ENCODE data around the gene NOMO2. TPM values are rescaled to one million over a fixed set of nuclear protein-coding genes. Genes with fewer than 3 reads are reported as not detected.
"Not testable (repeated sequence)": the region's sequence is repeated elsewhere in the genome, so short reads cannot be mapped to it uniquely, and the experiment has no call there.

The NOMO2 gene
- total RNA-seq, 1 donor from 2014 or later, result 40.3 TPM

GRCh38 chr16:18535519-18536168 lies 26.3 kb downstream of the NOMO2 start:
- H3K27me3 Mint-ChIP-seq; POLR2A ChIA-PET; H3K4me3 Mint-ChIP-seq; H3K27ac Mint-ChIP-seq; H3K4me1 Mint-ChIP-seq; H3K9me3 Mint-ChIP-seq; DNase-seq; CTCF ChIA-PET; ATAC-seq (ENCODE audit: low read depth); intact Hi-C loops (cut with micrococcal nuclease): not testable (repeated sequence)
- H3K36me3 Mint-ChIP-seq (ENCODE audit: low read depth), result peaks cover 19% of the 10 kb centered on the region

- H3K27me3 Mint-ChIP-seq; POLR2A ChIA-PET; H3K4me3 Mint-ChIP-seq; CTCF ChIA-PET; H3K27ac Mint-ChIP-seq; intact Hi-C loops (cut with micrococcal nuclease); H3K9me3 Mint-ChIP-seq; H3K4me1 Mint-ChIP-seq; DNase-seq; ATAC-seq (ENCODE audit: low read depth): not testable (repeated sequence)
- H3K36me3 Mint-ChIP-seq (ENCODE audit: low read depth), result peaks cover 15% of the 10 kb centered on the region
Observed at GRCh38 chr16:18534308-18534707, 27.6 kb downstream of the NOMO2 start.

GRCh38 chr16:18531323-18531722 lies 30.6 kb downstream of the NOMO2 start:
- POLR2A ChIA-PET; H3K27me3 Mint-ChIP-seq; H3K27ac Mint-ChIP-seq; H3K4me3 Mint-ChIP-seq; H3K4me1 Mint-ChIP-seq; intact Hi-C loops (cut with micrococcal nuclease); CTCF ChIA-PET; DNase-seq; H3K9me3 Mint-ChIP-seq; ATAC-seq (ENCODE audit: low read depth): not testable (repeated sequence)
- H3K36me3 Mint-ChIP-seq (ENCODE audit: low read depth), result peaks cover 19% of the 10 kb centered on the region

GRCh38 chr16:18530329-18530728 lies 31.6 kb downstream of the NOMO2 start:
- H3K4me1 Mint-ChIP-seq; H3K27ac Mint-ChIP-seq; POLR2A ChIA-PET; H3K9me3 Mint-ChIP-seq; intact Hi-C loops (cut with micrococcal nuclease); ATAC-seq (ENCODE audit: low read depth); H3K4me3 Mint-ChIP-seq; CTCF ChIA-PET; H3K27me3 Mint-ChIP-seq; DNase-seq: not testable (repeated sequence)
- H3K36me3 Mint-ChIP-seq (ENCODE audit: low read depth), result peaks cover 16% of the 10 kb centered on the region

GRCh38 chr16:18526547-18526946 lies 35.4 kb downstream of the NOMO2 start:
- ATAC-seq (ENCODE audit: low read depth); H3K4me1 Mint-ChIP-seq; H3K27ac Mint-ChIP-seq; DNase-seq; CTCF ChIA-PET; H3K9me3 Mint-ChIP-seq; H3K4me3 Mint-ChIP-seq; H3K27me3 Mint-ChIP-seq; intact Hi-C loops (cut with micrococcal nuclease); POLR2A ChIA-PET: not testable (repeated sequence)
- peaks cover 11% of the 10 kb centered on the region for H3K36me3 Mint-ChIP-seq (ENCODE audit: low read depth)

GRCh38 chr16:18525882-18526482 lies 35.9 kb downstream of the NOMO2 start:
- peaks cover 11% of the 10 kb centered on the region for H3K36me3 Mint-ChIP-seq (ENCODE audit: low read depth)
- CTCF ChIA-PET, result not testable (repeated sequence)

GRCh38 chr16:18522637-18523036 lies 39.3 kb downstream of the NOMO2 start:
- intact Hi-C loops (cut with micrococcal nuclease); H3K27me3 Mint-ChIP-seq; H3K4me3 Mint-ChIP-seq; ATAC-seq (ENCODE audit: low read depth); H3K36me3 Mint-ChIP-seq (ENCODE audit: low read depth); H3K9me3 Mint-ChIP-seq; POLR2A ChIA-PET; H3K27ac Mint-ChIP-seq; H3K4me1 Mint-ChIP-seq; DNase-seq; CTCF ChIA-PET: not testable (repeated sequence)

More at GRCh38 chr16:18525882-18526482, 35.9 kb downstream of the NOMO2 start:
- H3K27me3 Mint-ChIP-seq; H3K9me3 Mint-ChIP-seq; DNase-seq; ATAC-seq (ENCODE audit: low read depth); intact Hi-C loops (cut with micrococcal nuclease); H3K4me3 Mint-ChIP-seq; POLR2A ChIA-PET; H3K4me1 Mint-ChIP-seq; H3K27ac Mint-ChIP-seq: not testable (repeated sequence)

GRCh38 chr16:18521445-18522181 lies 40.3 kb downstream of the NOMO2 start:
- CTCF ChIA-PET; H3K9me3 Mint-ChIP-seq; H3K4me1 Mint-ChIP-seq; intact Hi-C loops (cut with micrococcal nuclease); ATAC-seq (ENCODE audit: low read depth); H3K27me3 Mint-ChIP-seq; H3K27ac Mint-ChIP-seq; H3K4me3 Mint-ChIP-seq; DNase-seq; POLR2A ChIA-PET; H3K36me3 Mint-ChIP-seq (ENCODE audit: low read depth): not testable (repeated sequence)

- H3K4me1 Mint-ChIP-seq; POLR2A ChIA-PET; H3K36me3 Mint-ChIP-seq (ENCODE audit: low read depth); H3K27ac Mint-ChIP-seq; H3K9me3 Mint-ChIP-seq; DNase-seq; ATAC-seq (ENCODE audit: low read depth); intact Hi-C loops (cut with micrococcal nuclease); CTCF ChIA-PET; H3K4me3 Mint-ChIP-seq; H3K27me3 Mint-ChIP-seq: not testable (repeated sequence)
Observed at GRCh38 chr16:18518536-18519283, 43.2 kb downstream of the NOMO2 start.

GRCh38 chr16:18498430-18498829 lies 63.5 kb downstream of the NOMO2 start:
- intact Hi-C loops (cut with micrococcal nuclease); DNase-seq; H3K9me3 Mint-ChIP-seq; H3K36me3 Mint-ChIP-seq (ENCODE audit: low read depth); POLR2A ChIA-PET; H3K4me3 Mint-ChIP-seq; CTCF ChIA-PET; H3K27me3 Mint-ChIP-seq; ATAC-seq (ENCODE audit: low read depth); H3K4me1 Mint-ChIP-seq; H3K27ac Mint-ChIP-seq: not testable (repeated sequence)

- intact Hi-C loops (cut with micrococcal nuclease); H3K27ac Mint-ChIP-seq; H3K9me3 Mint-ChIP-seq; H3K4me3 Mint-ChIP-seq; H3K4me1 Mint-ChIP-seq; POLR2A ChIA-PET; ATAC-seq (ENCODE audit: low read depth); H3K27me3 Mint-ChIP-seq; CTCF ChIA-PET; DNase-seq; H3K36me3 Mint-ChIP-seq (ENCODE audit: low read depth): not testable (repeated sequence)
Observed at GRCh38 chr16:18497032-18497431, 64.9 kb downstream of the NOMO2 start.

Measured in activated B cell treated with CpG ODN at 0.5 μM for 24 hours (primary cell).